PFSK-1 (cell line): ENCODE data around the gene FGFR2.

Source experiments
- FOXP2 ChIP-seq: optimal IDR thresholded peaks from 2 replicates; pipeline ENCODE3; 2011; ENCODE audit warnings: borderline replicate concordance, control low read depth, inconsistent platforms; ENCODE audit not compliant: insufficient read depth; ENCODE audit errors: extremely low read length, extremely low read depth
- POLR2AphosphoS5 ChIP-seq: IDR thresholded peaks from 2 replicates; pipeline ENCODE4 v1.6.1; 2012; ENCODE audit warnings: low read depth, mild to moderate bottlenecking, control low read depth, low read length, moderate library complexity
- REST ChIP-seq, 2 experiments: IDR thresholded peaks; 2 replicates each; pipeline versions ENCODE4 v1.6.1 to v1.8.0; 2011 to 2012; ENCODE audit warnings: low read depth in 2 of 2, low read length in 2 of 2, control low read depth in 1 of 2, inconsistent platforms in 1 of 2, mild to moderate bottlenecking in 1 of 2, moderate library complexity in 1 of 2; ENCODE audit not compliant: insufficient read depth in 1 of 2
- SIN3A ChIP-seq: IDR thresholded peaks from 2 replicates; pipeline ENCODE4 v1.6.1; 2012; ENCODE audit warnings: mild to moderate bottlenecking, low read length, moderate library complexity, borderline replicate concordance; ENCODE audit not compliant: insufficient read depth
- TAF1 ChIP-seq: IDR thresholded peaks from 2 replicates; pipeline ENCODE4 v1.6.1; 2012; ENCODE audit warnings: low read length, control low read depth, borderline replicate concordance; ENCODE audit not compliant: insufficient read depth

Gene FGFR2

GRCh38 chr10:121461307-121461706 lies 136.9 kb downstream of the FGFR2 start:
- TF ChIP-seq SIN3A: no peak
- TF ChIP-seq TAF1: no peak
- no peak for TF ChIP-seq REST (IDR thresholded peaks at IDR 0.05; ENCODE audit: insufficient read depth in 1 of 2, low read depth in 2 of 2, low read length in 2 of 2)
- no peak for TF ChIP-seq FOXP2
- no peak for TF ChIP-seq POLR2AphosphoS5

GRCh38 chr10:121460733-121461132 lies 137.5 kb downstream of the FGFR2 start:
- TF ChIP-seq FOXP2: no peak
- no peak for TF ChIP-seq TAF1
- TF ChIP-seq SIN3A: no peak
- no peak for TF ChIP-seq POLR2AphosphoS5
- no peak for TF ChIP-seq REST (IDR thresholded peaks at IDR 0.05; ENCODE audit: insufficient read depth in 1 of 2, low read depth in 2 of 2, low read length in 2 of 2)

- TF ChIP-seq REST (IDR thresholded peaks at IDR 0.05; ENCODE audit: insufficient read depth in 1 of 2, low read depth in 2 of 2, low read length in 2 of 2): no peak
- no peak for TF ChIP-seq POLR2AphosphoS5
- TF ChIP-seq FOXP2: no peak
- no peak for TF ChIP-seq TAF1
These were observed 138.4 kb downstream of the FGFR2 start for GRCh38 chr10:121459622-121460453.

- TF ChIP-seq TAF1 (no peak), REST (IDR thresholded peaks at IDR 0.05; ENCODE audit: insufficient read depth in 1 of 2, low read depth in 2 of 2, low read length in 2 of 2) (no peak), POLR2AphosphoS5 (no peak), FOXP2 (no peak), SIN3A (no peak)
These were observed 139.0 kb downstream of the FGFR2 start for GRCh38 chr10:121459279-121459621.
